Measurements from ENCODE around the gene SLC22A1. TPM values are rescaled to one million over a fixed set of nuclear protein-coding genes. Genes with fewer than 3 reads are reported as not detected.

The SLC22A1 gene
- total RNA-seq, 1 donor from 2014 or later, result 1.2 TPM

DNA sequence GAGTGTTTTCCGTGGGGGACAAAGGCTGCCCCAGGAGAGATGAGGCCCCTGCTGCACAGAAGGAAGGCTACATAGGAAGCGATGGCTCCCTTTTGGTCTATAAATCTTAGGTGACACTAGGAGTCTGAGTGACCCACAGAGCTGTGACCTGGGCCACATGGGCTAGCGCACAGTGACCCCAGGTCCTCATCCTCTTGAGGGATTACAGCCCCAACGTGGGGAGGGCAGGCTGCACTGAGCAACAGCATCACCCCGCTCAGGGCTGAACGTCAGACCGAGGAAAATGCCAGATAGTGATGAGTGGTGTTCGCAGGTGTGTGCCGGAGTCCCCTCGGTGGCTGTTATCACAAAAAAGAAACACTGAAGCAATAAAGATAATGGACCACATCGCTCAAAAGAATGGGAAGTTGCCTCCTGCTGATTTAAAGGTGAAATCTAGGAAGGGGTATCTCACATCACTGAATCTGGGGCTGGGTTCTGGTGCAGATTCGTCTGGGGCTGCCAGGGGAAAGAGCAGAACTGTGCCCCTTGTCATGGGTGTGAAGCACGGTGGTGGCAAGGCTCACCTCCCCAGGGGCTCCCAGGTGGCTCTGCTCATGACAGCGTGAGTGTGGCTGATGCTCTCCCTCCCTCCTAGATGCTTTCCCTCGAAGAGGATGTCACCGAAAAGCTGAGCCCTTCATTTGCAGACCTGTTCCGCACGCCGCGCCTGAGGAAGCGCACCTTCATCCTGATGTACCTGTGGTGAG, 14.5 kb downstream of the SLC22A1 start:
- no peak overlapping the region for H3K27ac ChIP-seq
- H3K4me1 ChIP-seq, result peaks cover 22% of the 10 kb centered on the region
- H3K9me3 ChIP-seq, result no peaks in the 10 kb centered on the region
- intact Hi-C loops (cut with DNase I), result loop anchor here (5.0 kb wide), 2 partner anchors 211 to 321 kb away; partner anchors contain the start of gene SLC22A3
- H3K36me3 ChIP-seq, result no peaks in the 10 kb centered on the region
- no peak overlapping the region for H3K4me3 ChIP-seq
- no peak for DNase-seq (ENCODE audit: extremely low spot score in 2 of 2)
- TF ChIP-seq, protein P1, sequence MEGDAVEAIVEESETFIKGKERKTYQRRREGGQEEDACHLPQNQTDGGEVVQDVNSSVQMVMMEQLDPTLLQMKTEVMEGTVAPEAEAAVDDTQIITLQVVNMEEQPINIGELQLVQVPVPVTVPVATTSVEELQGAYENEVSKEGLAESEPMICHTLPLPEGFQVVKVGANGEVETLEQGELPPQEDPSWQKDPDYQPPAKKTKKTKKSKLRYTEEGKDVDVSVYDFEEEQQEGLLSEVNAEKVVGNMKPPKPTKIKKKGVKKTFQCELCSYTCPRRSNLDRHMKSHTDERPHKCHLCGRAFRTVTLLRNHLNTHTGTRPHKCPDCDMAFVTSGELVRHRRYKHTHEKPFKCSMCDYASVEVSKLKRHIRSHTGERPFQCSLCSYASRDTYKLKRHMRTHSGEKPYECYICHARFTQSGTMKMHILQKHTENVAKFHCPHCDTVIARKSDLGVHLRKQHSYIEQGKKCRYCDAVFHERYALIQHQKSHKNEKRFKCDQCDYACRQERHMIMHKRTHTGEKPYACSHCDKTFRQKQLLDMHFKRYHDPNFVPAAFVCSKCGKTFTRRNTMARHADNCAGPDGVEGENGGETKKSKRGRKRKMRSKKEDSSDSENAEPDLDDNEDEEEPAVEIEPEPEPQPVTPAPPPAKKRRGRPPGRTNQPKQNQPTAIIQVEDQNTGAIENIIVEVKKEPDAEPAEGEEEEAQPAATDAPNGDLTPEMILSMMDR (IDR thresholded peaks at IDR 0.05), result no peak
- no peak for TF ChIP-seq POLR2A (IDR thresholded peaks at IDR 0.05)
- TF ChIP-seq POLR2AphosphoS5 (IDR thresholded peaks at IDR 0.05; ENCODE audit: insufficient read depth in 1 of 2, low read depth in 1 of 2), result no peak
- no peaks in the 10 kb centered on the region for H3K27me3 ChIP-seq

DNA sequence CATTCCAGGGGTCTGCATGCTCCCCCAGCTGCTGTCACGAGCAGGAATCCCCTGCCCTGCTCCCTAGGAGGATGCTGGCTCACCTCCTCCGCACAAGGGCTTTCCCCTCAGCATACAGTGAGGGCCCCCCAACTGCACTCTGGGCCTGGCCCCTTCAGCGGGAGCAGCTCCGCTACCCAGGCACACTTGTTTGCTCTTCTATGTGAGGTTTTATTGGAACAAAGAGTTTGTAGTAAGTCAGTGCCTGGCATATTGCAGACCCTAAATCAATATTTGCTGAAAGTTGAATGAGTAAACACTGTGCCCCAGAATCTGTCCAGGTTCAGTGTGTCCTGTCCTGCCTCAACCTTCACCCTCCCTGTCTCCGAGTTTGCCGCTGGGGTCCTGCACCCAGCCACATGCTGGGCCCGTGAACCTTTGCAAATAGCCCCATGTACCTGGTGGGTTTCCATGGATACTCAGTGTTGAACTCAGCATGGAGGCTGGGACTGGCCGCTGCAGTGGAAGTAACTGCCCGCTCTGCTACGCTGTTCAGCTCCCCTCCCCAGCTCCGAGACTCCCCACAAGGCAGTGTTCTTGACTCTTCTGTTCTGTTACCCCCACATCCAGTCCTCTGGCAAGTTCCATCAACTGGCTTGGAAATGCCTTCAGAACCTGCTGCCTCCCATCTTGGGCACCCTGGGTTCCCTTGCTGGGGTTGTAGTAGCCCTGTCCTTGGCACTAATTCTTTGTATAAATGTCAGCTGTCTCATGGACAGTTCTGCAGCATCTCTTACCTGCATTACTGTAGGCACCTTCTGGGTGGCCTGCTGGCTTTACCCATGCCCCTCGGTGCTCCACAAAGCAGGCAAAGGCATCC, 15.7 kb downstream of the SLC22A1 start:
- Histone ChIP-seq H3K4me1 (peaks cover 32% of the 10 kb centered on the region), H3K9me3 (no peaks in the 10 kb centered on the region), H3K36me3 (no peaks in the 10 kb centered on the region), H3K4me3 (no peak overlapping the region), H3K27ac (no peak overlapping the region), H3K27me3 (no peaks in the 10 kb centered on the region)
- intact Hi-C loops (cut with DNase I), result loop anchor here (5.0 kb wide), 2 partner anchors 210 to 320 kb away; partner anchors contain the start of gene SLC22A3
- TF ChIP-seq POLR2A (IDR thresholded peaks at IDR 0.05) (no peak), POLR2AphosphoS5 (IDR thresholded peaks at IDR 0.05; ENCODE audit: insufficient read depth in 1 of 2, low read depth in 1 of 2) (no peak)
- TF ChIP-seq, protein P1 (IDR thresholded peaks at IDR 0.05), result no peak
- peak in 1 of 2 donors; percentile 79 for DNase-seq (ENCODE audit: extremely low spot score in 2 of 2)

DNA sequence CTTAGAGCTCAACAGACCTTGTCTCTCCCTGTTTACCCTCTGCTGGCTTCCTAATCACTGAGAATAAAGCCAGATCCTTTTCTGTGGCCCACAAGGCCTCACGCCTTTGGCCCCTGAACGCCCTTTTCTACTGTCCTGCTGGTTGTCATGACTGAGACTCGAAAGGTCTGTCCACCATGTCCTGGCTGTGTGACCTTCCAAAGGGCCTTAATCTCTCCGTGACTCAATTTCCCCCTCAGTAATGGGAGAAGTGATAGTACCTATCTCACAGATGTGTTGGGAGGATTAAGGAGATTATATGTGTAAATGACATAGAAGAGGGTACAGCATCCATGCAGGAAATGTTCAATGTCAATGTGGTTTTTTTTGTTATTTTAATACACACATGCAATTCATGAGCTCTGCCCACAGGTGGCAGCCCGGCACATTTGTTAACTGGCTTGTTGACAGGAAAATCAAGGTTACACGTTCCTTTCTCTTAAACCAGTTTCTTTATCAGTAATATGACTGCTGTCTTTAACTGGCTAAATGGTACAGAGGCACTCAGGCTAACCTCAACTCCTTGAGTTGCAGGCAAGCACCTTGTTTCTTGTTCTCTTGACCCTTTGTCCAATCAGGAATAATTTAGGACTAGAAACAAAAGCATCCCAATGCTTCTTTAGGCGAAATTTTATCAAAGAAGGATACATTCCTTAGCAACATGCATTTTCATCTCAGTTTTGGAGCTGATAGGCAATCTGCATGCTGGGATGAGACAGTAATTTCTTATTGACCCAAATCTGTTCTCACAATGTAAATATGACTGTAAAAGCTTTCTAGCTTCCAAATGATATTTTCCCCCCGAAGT, 16.6 kb downstream of the SLC22A1 start:
- Histone ChIP-seq H3K36me3 (no peaks in the 10 kb centered on the region), H3K27ac (peak overlapping the region; percentile 68), H3K9me3 (no peaks in the 10 kb centered on the region), H3K4me1 (peaks cover 32% of the 10 kb centered on the region), H3K27me3 (no peaks in the 10 kb centered on the region), H3K4me3 (no peak overlapping the region)
- intact Hi-C loops (cut with DNase I), result loop anchor here (5.0 kb wide), 2 partner anchors 209 to 319 kb away; partner anchors contain the start of gene SLC22A3
- TF ChIP-seq POLR2A (IDR thresholded peaks at IDR 0.05), result no peak
- TF ChIP-seq, protein P1 (IDR thresholded peaks at IDR 0.05), result peak; percentile 56 to 63 (median 61)
- peak in 1 of 2 donors; percentile 45 for TF ChIP-seq POLR2AphosphoS5 (IDR thresholded peaks at IDR 0.05; ENCODE audit: insufficient read depth in 1 of 2, low read depth in 1 of 2)
- no peak for DNase-seq (ENCODE audit: extremely low spot score in 2 of 2)

DNA sequence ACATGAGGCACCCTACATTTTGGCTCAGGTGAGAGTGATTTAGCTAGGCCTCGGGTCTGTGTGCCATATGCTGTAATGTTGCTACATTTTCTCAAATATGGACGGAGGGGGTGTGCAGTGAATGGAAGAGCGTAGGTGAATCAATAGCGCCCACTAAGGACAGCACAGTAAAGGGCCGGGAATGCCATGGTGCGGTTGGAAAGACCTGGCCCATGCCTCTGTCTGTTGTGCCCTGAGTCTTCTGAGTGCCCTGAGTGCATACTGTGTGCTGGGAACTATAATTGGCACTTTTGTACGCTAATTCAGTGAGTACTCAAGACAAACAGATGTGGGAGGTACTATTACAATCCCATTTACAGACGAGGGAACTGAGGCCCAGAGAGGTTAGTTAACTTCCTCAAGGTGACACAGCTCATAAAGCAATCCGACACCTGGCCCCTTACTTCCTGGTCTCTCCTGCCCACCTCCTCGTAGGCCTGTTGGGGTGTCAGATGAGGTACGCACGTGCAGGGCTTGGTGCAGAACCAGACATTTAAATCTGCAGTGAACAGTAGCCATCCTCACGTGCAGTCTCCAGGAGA, 17.3 kb downstream of the SLC22A1 start:
- intact Hi-C loops (cut with DNase I), result loop anchor here (5.0 kb wide), 2 partner anchors 208 to 318 kb away; partner anchors contain the start of gene SLC22A3
- DNase-seq (ENCODE audit: extremely low spot score in 2 of 2), result no peak
- H3K4me3 ChIP-seq, result no peak overlapping the region

More for the DNA sequence above, 17.3 kb downstream of the SLC22A1 start:
- H3K9me3 ChIP-seq, result no peaks in the 10 kb centered on the region
- peaks cover 32% of the 10 kb centered on the region for H3K4me1 ChIP-seq
- TF ChIP-seq POLR2AphosphoS5 (IDR thresholded peaks at IDR 0.05; ENCODE audit: insufficient read depth in 1 of 2, low read depth in 1 of 2), result no peak
- TF ChIP-seq, protein P1 (IDR thresholded peaks at IDR 0.05), result no peak
- no peak for TF ChIP-seq POLR2A (IDR thresholded peaks at IDR 0.05)
- no peaks in the 10 kb centered on the region for H3K36me3 ChIP-seq
- H3K27me3 ChIP-seq, result no peaks in the 10 kb centered on the region
- H3K27ac ChIP-seq, result peak overlapping the region; percentile 68

Data from vagina (tissue), 2 donors.